MM.1S (cell line): ENCODE measurements around the gene CRYZL1.

ENCODE experiments used
- DNase-seq: peaks from one replicate; pipeline ENCODE4 v3.0.0-alpha.2; 2015
- H2AFZ ChIP-seq: fragments of 300-600 bp; sonication (generic); 2 replicates; pipeline ENCODE4 v1.6.0; 2016; ENCODE audit warnings: antibody characterized with exemption, low read length
- H3F3A ChIP-seq: fragments of 300-600 bp; sonication (generic); 2 replicates; pipeline ENCODE4 v1.6.1; 2016; ENCODE audit warnings: mild to moderate bottlenecking, antibody characterized with exemption, low read length, moderate library complexity, mixed read lengths; ENCODE audit not compliant: insufficient read depth
- H3K27ac ChIP-seq: fragments of 300-600 bp; sonication (generic); 2 replicates; pipeline ENCODE4 v1.5.1; 2016; ENCODE audit warnings: mild to moderate bottlenecking, low read length
- H3K27me3 ChIP-seq: fragments of 300-600 bp; sonication (generic); replicated peaks from 2 replicates; pipeline ENCODE4 v1.6.0; 2016; ENCODE audit warnings: low read length; ENCODE audit not compliant: insufficient read depth
- H3K36me3 ChIP-seq: fragments of 300-600 bp; sonication (generic); replicated peaks from 2 replicates; pipeline ENCODE4 v1.6.1; 2016; ENCODE audit warnings: mild to moderate bottlenecking, low read length, mixed read lengths; ENCODE audit not compliant: insufficient read depth
- H3K4me1 ChIP-seq: fragments of 300-600 bp; sonication (generic); 2 replicates; pipeline ENCODE4 v1.6.1; 2016; ENCODE audit warnings: low read length, mixed read lengths
- H3K4me2 ChIP-seq: fragments of 300-600 bp; sonication (generic); 2 replicates; pipeline ENCODE4 v1.6.0; 2016; ENCODE audit warnings: low read depth, low read length
- H3K4me3 ChIP-seq: fragments of 300-600 bp; sonication (generic); 2 replicates; pipeline ENCODE4 v1.5.1; 2016; ENCODE audit warnings: low read length, mixed read lengths
- H3K79me2 ChIP-seq: fragments of 300-600 bp; sonication (generic); 2 replicates; pipeline ENCODE4 v1.6.1; 2016; ENCODE audit warnings: mixed run types, low read length, mixed read lengths
- H3K9ac ChIP-seq: fragments of 300-600 bp; sonication (generic); 2 replicates; pipeline ENCODE4 v1.6.1; 2016; ENCODE audit warnings: low read length, mixed read lengths
- H3K9me2 ChIP-seq: fragments of 300-600 bp; sonication (generic); replicated peaks from 2 replicates; pipeline ENCODE4 v1.6.1; 2016; ENCODE audit warnings: mild to moderate bottlenecking, low read length, mixed read lengths; ENCODE audit not compliant: insufficient read depth
- H3K9me3 ChIP-seq: fragments of 300-600 bp; sonication (generic); replicated peaks from 2 replicates; pipeline ENCODE4 v1.6.1; 2016; ENCODE audit warnings: mild to moderate bottlenecking, low read length, mixed read lengths; ENCODE audit not compliant: insufficient read depth
- H4K20me1 ChIP-seq: fragments of 300-600 bp; sonication (generic); 2 replicates; pipeline ENCODE4 v1.6.1; 2016; ENCODE audit warnings: mild to moderate bottlenecking, low read length, moderate library complexity, mixed read lengths; ENCODE audit not compliant: insufficient read depth
- EZH2 ChIP-seq: fragments of 300-600 bp; sonication (generic); optimal IDR thresholded peaks from 2 replicates; pipeline ENCODE3; 2017; ENCODE audit warnings: low read depth, mild to moderate bottlenecking, antibody characterized with exemption, low read length, mixed read lengths
- EZH2phosphoT487 ChIP-seq: fragments of 300-600 bp; sonication (generic); IDR thresholded peaks from 2 replicates; pipeline ENCODE4 v1.6.1; 2018; ENCODE audit warnings: antibody characterized with exemption, low read length
- TF ChIP-seq, protein P1 (sequence below): fragments of 300-600 bp; sonication (generic); IDR thresholded peaks from 2 replicates; pipeline ENCODE4 v1.5.1; 2016; ENCODE audit warnings: antibody characterized with exemption, low read length, mixed read lengths

Gene CRYZL1

DNA sequence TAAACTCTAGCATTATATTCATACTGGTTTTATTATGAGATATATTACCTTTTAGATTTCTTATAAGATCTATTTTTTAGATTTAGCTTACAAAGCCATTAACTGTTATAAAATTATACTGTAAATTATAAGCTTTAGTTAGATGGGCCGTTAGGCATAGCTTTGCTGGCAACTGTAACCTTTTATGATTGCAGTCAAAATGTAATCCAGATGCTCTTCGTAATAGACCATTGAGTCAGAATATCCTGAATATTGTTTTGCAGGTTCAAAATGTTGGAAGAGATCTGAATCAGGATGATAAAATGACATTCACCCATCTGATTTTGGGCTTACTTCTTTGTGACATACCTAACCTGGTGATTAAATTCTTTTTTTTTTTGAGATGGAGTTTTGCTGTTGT is 21.7 kb upstream of the CRYZL1 start:
- no peak overlapping the region for H3K9ac ChIP-seq
- no peak overlapping the region for H3K4me2 ChIP-seq
- H3K4me3 ChIP-seq = no peak overlapping the region
- no peaks in the 10 kb centered on the region for H3K27me3 ChIP-seq
- H3F3A ChIP-seq = no peaks in the 10 kb centered on the region
- H3K9me2 ChIP-seq = no peaks in the 10 kb centered on the region
- no peaks in the 10 kb centered on the region for H3K9me3 ChIP-seq
- H3K4me1 ChIP-seq = no peaks in the 10 kb centered on the region
- no peak for DNase-seq
- no peak overlapping the region for H2AFZ ChIP-seq
- no peak overlapping the region for H3K27ac ChIP-seq
- H3K79me2 ChIP-seq = peaks cover 44% of the 10 kb centered on the region
- H4K20me1 ChIP-seq = no peaks in the 10 kb centered on the region
- TF ChIP-seq EZH2 (no peak), EZH2phosphoT487 (no peak)
- TF ChIP-seq, protein P1, sequence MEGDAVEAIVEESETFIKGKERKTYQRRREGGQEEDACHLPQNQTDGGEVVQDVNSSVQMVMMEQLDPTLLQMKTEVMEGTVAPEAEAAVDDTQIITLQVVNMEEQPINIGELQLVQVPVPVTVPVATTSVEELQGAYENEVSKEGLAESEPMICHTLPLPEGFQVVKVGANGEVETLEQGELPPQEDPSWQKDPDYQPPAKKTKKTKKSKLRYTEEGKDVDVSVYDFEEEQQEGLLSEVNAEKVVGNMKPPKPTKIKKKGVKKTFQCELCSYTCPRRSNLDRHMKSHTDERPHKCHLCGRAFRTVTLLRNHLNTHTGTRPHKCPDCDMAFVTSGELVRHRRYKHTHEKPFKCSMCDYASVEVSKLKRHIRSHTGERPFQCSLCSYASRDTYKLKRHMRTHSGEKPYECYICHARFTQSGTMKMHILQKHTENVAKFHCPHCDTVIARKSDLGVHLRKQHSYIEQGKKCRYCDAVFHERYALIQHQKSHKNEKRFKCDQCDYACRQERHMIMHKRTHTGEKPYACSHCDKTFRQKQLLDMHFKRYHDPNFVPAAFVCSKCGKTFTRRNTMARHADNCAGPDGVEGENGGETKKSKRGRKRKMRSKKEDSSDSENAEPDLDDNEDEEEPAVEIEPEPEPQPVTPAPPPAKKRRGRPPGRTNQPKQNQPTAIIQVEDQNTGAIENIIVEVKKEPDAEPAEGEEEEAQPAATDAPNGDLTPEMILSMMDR = no peak
- no peaks in the 10 kb centered on the region for H3K36me3 ChIP-seq

DNA sequence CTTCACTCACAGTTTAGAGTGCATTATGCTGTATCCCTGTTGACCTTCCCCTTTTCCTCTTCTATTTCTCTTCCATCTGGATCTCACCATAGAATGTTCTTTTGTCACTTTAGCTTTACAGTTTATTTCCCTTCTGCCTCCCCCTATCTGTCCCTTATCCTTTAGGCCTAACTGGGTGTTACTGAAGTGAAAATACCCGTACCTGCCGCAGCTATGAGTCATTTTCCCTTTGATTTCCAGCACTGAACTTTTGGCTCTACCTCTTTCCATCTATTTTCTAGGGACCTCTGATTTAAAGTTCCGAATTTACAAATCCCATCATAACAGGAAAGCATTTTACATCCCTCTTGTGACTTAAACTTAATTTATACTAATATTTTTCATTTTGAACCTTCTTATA is 20.5 kb upstream of the CRYZL1 start:
- Histone ChIP-seq H3K79me2 (peaks cover 53% of the 10 kb centered on the region), H3K4me2 (no peak overlapping the region), H3K9me2 (no peaks in the 10 kb centered on the region), H4K20me1 (no peaks in the 10 kb centered on the region), H3K27ac (no peak overlapping the region), H3F3A (no peaks in the 10 kb centered on the region), H2AFZ (no peak overlapping the region), H3K9ac (no peak overlapping the region), H3K4me3 (no peak overlapping the region), H3K36me3 (no peaks in the 10 kb centered on the region), H3K4me1 (no peaks in the 10 kb centered on the region), H3K27me3 (no peaks in the 10 kb centered on the region), H3K9me3 (no peaks in the 10 kb centered on the region)
- DNase-seq = no peak
- no peak for TF ChIP-seq EZH2phosphoT487
- TF ChIP-seq, protein P1 = no peak
- no peak for TF ChIP-seq EZH2

GRCh38 chr21:33661146-33661545 is 19.6 kb upstream of the CRYZL1 start:
- no peaks in the 10 kb centered on the region for H3K9me3 ChIP-seq
- H2AFZ ChIP-seq = no peak overlapping the region
- no peak overlapping the region for H3K4me3 ChIP-seq
- no peaks in the 10 kb centered on the region for H3K4me1 ChIP-seq
- H3K79me2 ChIP-seq = peaks cover 55% of the 10 kb centered on the region
- no peaks in the 10 kb centered on the region for H3K36me3 ChIP-seq
- no peak for DNase-seq
- H3K4me2 ChIP-seq = no peak overlapping the region
- H4K20me1 ChIP-seq = no peaks in the 10 kb centered on the region
- TF ChIP-seq EZH2phosphoT487 (no peak), EZH2 (no peak)
- TF ChIP-seq, protein P1 = no peak
- H3K9me2 ChIP-seq = no peaks in the 10 kb centered on the region
- no peaks in the 10 kb centered on the region for H3K27me3 ChIP-seq
- no peak overlapping the region for H3K9ac ChIP-seq
- H3K27ac ChIP-seq = no peak overlapping the region
- no peaks in the 10 kb centered on the region for H3F3A ChIP-seq
